NCI-H82 (cell line): ENCODE results near the gene FAM217A.

Source experiments
- DNase-seq: peaks from one replicate; lab custom pipeline; 2025; lab: John Stamatoyannopoulos, UW

FAM217A gene

DNA sequence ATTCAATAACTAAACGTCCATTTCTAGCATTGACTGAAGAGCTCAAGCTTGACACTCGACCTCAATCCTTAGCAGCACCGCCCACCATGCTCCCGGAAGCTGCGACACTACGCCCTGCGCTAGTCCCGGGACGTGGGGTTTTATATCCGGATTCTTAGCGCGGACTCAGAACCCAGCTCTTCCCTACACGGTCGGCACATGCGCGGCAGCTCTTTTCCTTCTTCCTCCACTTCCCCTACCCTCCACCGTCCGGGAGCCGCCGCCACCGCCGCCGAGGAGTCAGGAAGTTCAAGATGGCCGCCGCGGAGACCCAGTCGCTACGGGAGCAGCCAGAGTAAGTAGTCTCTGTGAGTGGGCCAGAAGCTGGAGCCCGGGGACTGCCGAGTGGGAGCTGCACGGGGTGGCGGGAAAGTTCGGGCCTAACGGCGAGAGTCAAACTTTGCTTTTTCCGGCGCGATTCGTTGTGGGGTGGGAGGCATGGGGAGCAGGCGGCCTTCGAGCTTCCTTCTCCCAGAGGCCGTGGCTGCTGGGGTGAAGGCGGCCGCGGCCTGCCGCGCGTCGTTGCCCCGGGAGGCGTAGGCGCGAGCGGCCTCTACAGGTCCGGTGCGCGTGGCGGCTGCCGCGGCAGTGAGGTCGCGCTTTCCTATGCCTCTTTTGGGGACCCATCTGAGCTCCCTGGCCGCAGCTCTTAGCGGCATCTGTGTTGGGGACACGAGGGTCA is 57.6 kb downstream of the FAM217A start:
- peak; percentile 99 for DNase-seq

- DNase-seq, result no peak
Measured at GRCh38 chr6:4020822-4021132, 58.2 kb downstream of the FAM217A start.

DNA sequence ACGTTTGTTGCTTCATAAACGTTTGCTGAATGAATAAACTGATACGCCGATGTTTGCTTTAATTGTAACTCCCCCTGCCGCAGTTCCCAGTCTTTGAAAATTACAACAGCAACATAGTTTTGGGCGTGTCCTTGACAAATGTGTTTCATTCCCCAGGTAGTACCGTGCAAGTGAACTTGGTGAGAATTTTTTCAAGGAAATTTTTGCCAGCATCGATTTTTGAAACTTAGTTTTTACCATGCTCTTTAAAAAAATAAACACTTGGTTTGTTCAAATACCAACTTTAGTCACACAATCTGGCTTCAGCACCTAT is 60.1 kb downstream of the FAM217A start:
- DNase-seq, result no peak
